NCI-H1436 treated with DMSO at 0.1 percent for 48 hours (cell line): ENCODE data around the gene LGI4.
"Not testable (repeated sequence)": the region's sequence is repeated elsewhere in the genome, so short reads cannot be mapped to it uniquely, and the experiment has no call there.

Source experiments
- DNase-seq: peaks from one replicate; lab custom pipeline; 2025; lab: John Stamatoyannopoulos, UW

The LGI4 gene

DNA sequence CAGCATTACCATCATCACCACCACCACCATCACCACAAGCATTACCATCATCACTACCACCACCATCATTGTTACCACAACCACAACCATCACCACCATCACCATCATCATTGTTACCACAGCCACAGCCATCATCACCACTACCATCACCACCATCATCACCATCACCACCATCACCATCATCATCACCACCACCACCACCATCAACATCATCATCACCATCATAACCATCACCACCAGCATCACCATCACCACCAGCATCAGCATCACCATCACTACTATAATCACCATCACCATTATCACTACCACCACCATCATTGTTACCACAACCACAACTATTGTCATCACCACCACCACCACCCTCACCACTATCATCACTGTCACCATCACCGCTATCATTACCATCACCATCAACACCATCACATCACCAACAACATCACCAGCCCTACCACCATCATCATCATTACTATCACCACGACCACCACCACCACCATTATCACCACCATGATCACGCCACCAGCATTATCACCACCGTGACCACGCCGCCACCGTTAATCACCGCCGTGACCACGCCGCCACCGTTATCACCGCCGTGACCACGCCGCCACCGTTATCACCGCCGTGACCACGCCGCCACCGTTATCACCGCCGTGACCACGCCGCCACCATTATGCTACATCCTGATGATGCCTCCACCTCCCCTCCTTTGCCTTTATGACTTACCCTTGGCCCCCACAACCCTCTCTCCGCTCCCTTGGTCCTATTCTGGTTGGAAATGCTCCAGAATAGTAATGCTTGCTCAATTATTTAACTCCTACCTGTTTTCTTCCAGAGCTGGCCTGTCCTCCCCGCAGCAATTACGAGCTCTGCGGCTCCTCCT is 29.2 kb downstream of the LGI4 start:
- DNase-seq: no peak

GRCh38 chr19:35105047-35105410 is 29.8 kb downstream of the LGI4 start:
- no peak for DNase-seq

- no peak for DNase-seq
Measured at GRCh38 chr19:35104361-35104760, 30.5 kb downstream of the LGI4 start.

- DNase-seq: not testable (repeated sequence)
Measured at GRCh38 chr19:35103614-35104013, 31.2 kb downstream of the LGI4 start.

DNA sequence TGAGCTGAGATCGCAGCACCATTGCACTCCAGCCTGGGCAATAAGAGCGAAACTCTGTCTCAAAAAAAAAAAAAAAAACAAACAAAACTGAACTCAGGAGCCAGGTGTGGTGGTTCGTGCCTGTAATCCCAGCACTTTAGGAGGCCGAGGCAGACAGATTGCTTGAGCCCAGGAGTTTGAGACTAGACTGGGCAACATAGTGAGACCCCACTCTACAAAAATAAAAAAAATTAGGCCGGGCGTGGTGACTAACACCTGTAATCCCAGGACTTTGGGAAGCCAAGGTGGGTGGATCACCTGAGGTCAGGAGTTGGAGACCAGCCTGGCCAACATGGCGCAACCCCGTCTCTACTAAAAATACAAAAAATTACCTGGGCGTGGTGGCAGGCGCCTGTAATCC is 32.9 kb downstream of the LGI4 start:
- not testable (repeated sequence) for DNase-seq

DNA sequence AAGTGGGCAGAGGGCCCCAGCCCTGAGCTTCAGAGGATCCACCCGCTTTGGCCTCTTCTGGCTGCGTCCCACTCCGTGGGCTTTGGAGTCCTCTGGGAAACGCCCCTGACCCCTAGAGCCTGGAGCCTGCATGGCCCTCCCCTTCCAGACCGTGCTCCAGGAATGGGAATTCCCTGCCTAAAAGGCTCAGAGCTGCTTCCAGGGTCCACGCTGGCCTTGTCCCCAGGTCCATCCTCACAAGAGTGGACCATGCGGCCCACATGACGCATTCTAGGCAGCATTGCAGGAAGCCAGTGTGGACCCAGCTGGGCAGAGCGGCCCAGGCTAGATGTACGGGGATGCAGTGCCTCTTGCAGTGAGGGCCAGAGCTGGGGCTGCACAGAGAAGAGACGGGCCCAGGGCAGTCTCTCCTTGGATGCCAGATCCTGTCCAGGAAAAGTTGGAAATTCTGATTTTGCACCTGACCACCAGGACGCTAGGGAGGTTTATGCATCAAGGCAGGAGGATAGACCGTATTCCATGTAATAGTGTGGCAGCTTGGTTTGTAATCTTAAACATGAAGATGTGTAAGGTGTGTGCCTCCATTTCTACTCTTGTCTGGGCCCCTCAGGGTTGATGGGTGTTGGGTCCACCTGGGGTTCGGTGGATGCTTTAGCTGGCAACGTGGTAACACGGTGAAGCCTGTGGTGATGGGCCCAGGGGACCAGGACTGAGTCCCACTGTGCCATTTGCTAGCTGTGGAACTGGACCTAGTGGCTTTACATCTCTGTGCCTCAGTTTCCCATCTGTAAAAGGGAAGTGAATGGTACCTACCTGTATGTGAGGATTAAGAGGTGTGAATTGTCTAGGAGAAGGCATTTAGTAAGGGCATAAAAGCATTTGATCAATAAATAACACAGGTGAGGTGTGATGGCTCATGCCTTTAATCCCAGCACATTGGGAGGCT is 34.0 kb downstream of the LGI4 start:
- no peak for DNase-seq

DNA sequence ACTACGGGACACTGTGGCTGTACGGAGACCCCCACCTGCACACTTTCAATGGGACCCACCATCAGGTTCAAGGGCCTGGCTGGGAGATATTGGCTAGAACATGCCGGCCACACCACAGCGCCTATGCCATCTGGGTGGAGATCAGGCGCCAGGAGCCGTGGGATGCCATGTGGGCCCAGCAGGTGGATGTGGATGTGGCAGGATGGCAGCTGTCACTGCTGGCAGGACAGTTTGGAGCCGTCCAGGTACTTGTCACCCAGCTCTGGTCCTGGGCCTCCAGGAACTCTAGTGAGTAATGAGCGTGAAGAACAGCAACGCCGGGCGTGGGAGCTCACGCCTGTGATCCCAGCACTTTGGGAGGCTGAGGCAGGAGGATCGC is 35.0 kb downstream of the LGI4 start:
- no peak for DNase-seq

GRCh38 chr19:35099155-35099896 is 35.5 kb downstream of the LGI4 start:
- no peak for DNase-seq

GRCh38 chr19:35098413-35099049 is 36.3 kb downstream of the LGI4 start:
- no peak for DNase-seq

DNA sequence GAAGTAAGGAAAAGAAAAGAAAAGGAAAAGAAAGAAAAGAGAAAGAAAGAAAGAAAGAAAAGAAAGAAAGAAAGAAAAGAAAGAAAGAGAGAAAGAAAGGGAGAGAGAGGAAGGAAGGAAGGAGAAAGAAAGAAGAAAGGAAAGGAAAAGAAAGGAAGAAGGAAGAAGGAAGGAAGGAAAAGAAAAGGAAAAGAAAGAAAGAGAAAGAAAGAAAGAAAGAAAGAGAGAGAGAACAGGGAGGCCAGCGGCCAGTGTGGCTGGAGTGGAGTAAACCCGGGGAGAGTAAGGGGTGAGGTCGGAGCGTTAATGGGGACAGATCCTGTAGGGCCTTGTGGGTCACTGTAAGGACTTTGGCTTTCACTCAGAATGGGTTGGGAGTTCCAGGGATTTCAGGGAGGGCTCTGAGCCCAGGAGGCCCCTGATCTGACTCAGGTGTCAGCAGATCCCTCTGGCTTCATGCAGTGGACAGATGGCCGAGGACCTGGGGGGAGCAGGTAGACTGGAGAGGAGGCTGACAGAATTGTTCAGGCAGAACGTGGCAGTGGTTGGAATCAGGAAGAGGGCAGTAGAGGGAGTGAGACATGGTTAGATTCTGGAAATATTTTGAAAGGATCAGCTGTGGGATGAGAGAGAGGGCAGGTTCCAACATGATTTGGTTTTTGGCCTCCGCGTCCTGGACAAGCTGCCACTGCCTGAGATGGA is 39.0 kb downstream of the LGI4 start:
- no peak for DNase-seq

- DNase-seq: no peak
Measured at GRCh38 chr19:35094656-35095055, 40.2 kb downstream of the LGI4 start.

GRCh38 chr19:35093941-35094647 is 40.8 kb downstream of the LGI4 start:
- no peak for DNase-seq

- DNase-seq: no peak
Measured at GRCh38 chr19:35093430-35093829, 41.4 kb downstream of the LGI4 start.

DNA sequence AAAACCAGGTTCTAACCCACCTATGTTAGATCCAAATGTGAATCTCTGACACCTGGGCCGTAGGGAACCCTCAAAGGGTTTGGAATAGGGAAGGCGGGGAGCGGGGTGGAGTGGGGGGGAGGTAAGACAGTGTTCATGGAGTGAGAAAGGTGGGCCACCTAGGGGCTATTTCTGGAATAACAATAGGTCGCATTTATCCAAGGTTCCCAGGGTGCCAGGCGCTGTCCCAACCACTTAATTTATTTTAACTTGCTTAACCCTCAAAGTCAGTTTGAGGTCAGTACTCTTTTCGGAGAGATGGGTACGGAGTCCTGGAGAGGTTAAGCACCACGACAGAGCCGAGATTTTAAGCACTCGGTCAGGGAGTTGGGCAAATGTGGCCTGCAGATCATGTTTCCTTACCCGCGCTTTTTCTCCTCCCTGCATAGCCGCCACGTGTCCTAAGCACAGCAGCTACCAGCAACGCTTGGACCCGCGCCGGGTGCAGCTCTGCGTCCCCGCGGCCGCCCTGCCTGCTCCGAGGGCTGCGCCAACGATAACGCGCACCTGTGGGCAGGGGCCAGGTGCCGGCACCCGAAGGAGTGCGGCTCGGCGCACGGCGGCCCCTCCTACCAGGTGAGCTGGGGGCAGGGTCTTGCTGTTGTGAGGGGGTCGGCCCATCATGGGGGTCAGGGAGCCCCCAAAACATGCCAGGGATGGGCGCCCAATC is 44.2 kb downstream of the LGI4 start:
- no peak for DNase-seq

DNA sequence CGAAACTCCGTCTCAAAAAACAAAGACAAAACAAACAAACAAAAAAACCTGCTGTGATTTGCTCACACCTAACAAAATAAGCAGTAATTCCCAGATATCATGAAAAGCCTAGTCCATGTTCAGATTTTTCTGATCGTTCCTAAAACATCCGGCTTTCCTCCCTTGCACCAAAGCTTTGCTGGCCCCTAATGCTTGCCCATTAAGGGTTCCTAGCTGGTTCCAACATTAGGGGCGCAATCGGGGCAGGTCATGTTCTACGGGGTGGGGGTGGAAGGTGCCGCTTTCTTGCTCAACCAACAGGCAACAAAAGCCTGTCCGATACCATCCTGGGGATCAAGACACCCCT is 44.7 kb downstream of the LGI4 start:
- no peak for DNase-seq

DNA sequence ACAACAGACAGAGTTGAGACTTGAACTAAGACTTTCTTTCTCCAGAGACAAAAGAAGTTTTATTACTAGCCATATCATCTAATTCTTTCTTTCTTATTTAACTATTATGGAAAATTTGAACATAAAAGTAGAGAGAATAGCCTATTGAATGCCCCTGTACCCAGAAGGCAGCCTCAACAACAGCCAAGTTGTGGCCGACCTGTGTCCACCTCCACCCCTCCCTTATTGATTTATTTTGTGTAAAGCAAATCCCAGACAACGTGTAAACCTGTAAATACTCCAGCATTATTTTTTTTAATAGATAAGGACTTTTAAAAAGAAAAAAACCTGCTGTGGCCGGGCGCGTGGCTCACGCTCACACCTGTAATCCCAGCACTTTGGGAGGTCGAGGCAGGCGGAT is 45.3 kb downstream of the LGI4 start:
- no peak for DNase-seq

DNA sequence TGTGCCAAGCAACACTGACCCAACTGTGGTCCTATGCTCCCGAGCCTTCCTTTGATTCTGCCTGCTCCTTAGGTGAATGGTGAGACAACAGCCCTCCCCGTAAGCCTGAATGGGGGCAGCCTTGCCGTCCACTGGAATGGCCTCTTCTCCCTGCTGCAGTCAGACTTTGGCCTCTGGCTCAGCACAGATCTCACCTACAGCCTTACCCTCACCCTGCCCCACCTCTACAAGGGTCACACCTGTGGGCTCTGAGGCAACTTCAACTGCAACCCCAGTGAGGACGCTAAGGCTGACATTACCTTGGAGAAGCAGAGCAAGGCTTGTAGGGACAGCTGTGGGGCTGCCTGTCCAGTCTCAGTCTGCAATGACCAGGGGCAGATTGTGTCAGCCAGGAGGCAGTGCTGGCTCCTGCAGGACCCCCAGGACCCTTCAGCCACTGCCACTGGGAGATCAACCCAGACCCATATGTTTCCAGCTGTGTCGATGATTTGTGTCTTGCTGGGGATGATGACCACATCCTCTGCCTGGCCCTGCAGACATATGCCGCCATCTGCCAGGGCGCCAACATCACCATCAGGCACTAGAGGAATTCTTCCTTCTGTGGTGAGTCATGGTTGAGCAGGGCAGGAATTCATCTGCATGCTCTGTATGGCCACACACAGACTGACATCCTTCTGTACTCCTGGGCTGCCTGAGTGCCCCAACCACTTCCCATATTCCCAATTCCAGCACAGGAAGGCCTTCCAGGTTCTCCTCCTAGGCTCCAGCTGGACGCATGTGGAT is 46.5 kb downstream of the LGI4 start:
- DNase-seq: no peak

DNA sequence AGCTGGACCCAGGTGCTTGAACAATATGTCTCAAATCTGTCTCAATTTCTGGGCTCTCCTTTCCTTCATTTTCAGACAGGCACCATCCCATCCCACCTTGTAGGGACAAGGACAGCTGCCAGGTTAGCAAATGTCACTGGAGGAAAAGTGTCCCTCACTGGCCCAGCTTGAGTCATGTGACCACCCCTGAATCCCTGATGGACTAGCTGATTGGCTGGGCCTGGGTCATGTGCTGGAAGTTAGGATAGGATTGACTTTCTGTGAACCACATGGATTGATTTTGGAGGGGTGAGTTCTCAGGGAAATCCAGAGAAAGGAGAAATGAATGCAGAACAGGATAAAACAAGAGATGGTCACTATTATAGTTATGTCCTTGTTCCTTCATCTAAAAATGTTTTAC is 47.5 kb downstream of the LGI4 start:
- no peak for DNase-seq

DNA sequence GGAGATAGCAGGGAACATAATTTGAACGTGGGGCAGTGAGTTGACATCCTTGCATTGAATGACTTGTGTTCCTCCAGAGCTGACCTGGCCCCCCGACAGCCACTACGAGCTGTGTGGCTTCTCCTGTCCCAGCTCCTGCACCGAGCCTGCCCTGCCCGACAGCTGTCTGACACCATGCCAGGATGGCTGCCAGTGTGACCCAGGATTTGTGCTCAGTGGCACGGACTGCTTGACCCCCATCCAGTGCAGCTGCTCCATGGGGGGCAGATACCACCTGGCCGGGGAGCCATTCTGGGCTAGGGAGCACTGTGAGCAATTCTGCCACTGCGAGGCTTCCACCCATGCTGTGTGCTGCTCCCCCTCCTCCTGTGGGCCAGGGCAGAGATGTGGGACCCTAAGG is 48.4 kb downstream of the LGI4 start:
- no peak for DNase-seq
